IPS-NIHi7 (cell line): Measurements from ENCODE around the gene RGS7.
"Not testable (repeated sequence)": the region's sequence is repeated elsewhere in the genome, so short reads cannot be mapped to it uniquely, and the experiment has no call there.

Source experiments
- DNase-seq: peaks from one replicate; pipeline ENCODE4 v3.0.0; 2012; ENCODE audit warnings: mixed read lengths; ENCODE audit errors: extremely low spot score

Gene RGS7

GRCh38 chr1:240786880-240787279 lies 570.1 kb downstream of the RGS7 start:
- DNase-seq, result no peak

GRCh38 chr1:240784776-240785175 lies 572.2 kb downstream of the RGS7 start:
- no peak for DNase-seq

GRCh38 chr1:240783728-240784137 lies 573.3 kb downstream of the RGS7 start:
- not testable (repeated sequence) for DNase-seq

GRCh38 chr1:240776237-240776636 lies 580.8 kb downstream of the RGS7 start:
- no peak for DNase-seq

- no peak for DNase-seq
Measured at GRCh38 chr1:240772131-240772530, 584.9 kb downstream of the RGS7 start.

GRCh38 chr1:240771450-240771849 lies 585.6 kb downstream of the RGS7 start:
- no peak for DNase-seq

- DNase-seq, result no peak
Measured at GRCh38 chr1:240768979-240769378, 588.0 kb downstream of the RGS7 start.

- DNase-seq, result no peak
Measured at GRCh38 chr1:240766831-240767230, 590.2 kb downstream of the RGS7 start.

- DNase-seq, result no peak
Measured at GRCh38 chr1:240765732-240766363, 591.2 kb downstream of the RGS7 start.

- DNase-seq, result no peak
Measured at GRCh38 chr1:240763771-240764170, 593.2 kb downstream of the RGS7 start.

GRCh38 chr1:240763095-240763494 lies 593.9 kb downstream of the RGS7 start:
- DNase-seq, result not testable (repeated sequence)

- DNase-seq, result not testable (repeated sequence)
Measured at GRCh38 chr1:240762471-240762987, 594.5 kb downstream of the RGS7 start.

- not testable (repeated sequence) for DNase-seq
Measured at GRCh38 chr1:240758777-240759176, 598.2 kb downstream of the RGS7 start.

GRCh38 chr1:240758296-240758695 lies 598.7 kb downstream of the RGS7 start:
- DNase-seq, result no peak

GRCh38 chr1:240747907-240748306 lies 609.1 kb downstream of the RGS7 start:
- DNase-seq, result no peak

- no peak for DNase-seq
Measured at GRCh38 chr1:240743705-240744104, 613.3 kb downstream of the RGS7 start.

GRCh38 chr1:240739754-240740153 lies 617.3 kb downstream of the RGS7 start:
- DNase-seq, result no peak

- DNase-seq, result no peak
Measured at GRCh38 chr1:240739139-240739538, 617.9 kb downstream of the RGS7 start.

GRCh38 chr1:240737766-240738265 lies 619.2 kb downstream of the RGS7 start:
- DNase-seq, result no peak

GRCh38 chr1:240737298-240737697 lies 619.7 kb downstream of the RGS7 start:
- no peak for DNase-seq

- DNase-seq, result not testable (repeated sequence)
Measured at GRCh38 chr1:240734705-240735104, 622.3 kb downstream of the RGS7 start.

GRCh38 chr1:240734001-240734400 lies 623.0 kb downstream of the RGS7 start:
- no peak for DNase-seq

- peak; percentile 70 for DNase-seq
Measured at GRCh38 chr1:240732390-240732789, 624.6 kb downstream of the RGS7 start.
